Fibroblast of skin of right biceps (primary cell): ENCODE measurements around the gene SIX2.

ENCODE experiments used
- DNase-seq: peaks from one replicate; pipeline ENCODE4 v3.0.0-alpha.2; 2013

SIX2 gene

GRCh38 chr2:45000921-45001868 lies 8.1 kb downstream of the SIX2 start:
- DNase-seq, result no peak

DNA sequence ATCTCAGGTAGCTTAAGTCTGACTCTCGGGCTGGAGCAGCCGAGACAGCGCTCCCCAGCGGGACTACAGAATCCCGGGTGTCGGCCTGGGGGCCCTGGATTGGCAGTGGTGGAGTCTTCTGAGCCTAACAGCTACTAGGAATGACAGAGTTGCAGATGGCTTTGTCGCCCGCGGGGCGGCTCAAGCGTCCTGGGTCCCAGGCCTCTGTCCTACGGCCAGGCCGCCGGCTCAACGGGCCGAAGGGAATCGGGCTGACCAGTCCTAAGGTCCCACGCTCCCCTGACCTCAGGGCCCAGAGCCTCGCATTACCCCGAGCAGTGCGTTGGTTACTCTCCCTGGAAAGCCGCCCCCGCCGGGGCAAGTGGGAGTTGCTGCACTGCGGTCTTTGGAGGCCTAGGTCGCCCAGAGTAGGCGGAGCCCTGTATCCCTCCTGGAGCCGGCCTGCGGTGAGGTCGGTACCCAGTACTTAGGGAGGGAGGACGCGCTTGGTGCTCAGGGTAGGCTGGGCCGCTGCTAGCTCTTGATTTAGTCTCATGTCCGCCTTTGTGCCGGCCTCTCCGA lies 8.8 kb downstream of the SIX2 start:
- DNase-seq, result no peak

- no peak for DNase-seq
Observed at GRCh38 chr2:44999540-44999939, 9.7 kb downstream of the SIX2 start.

DNA sequence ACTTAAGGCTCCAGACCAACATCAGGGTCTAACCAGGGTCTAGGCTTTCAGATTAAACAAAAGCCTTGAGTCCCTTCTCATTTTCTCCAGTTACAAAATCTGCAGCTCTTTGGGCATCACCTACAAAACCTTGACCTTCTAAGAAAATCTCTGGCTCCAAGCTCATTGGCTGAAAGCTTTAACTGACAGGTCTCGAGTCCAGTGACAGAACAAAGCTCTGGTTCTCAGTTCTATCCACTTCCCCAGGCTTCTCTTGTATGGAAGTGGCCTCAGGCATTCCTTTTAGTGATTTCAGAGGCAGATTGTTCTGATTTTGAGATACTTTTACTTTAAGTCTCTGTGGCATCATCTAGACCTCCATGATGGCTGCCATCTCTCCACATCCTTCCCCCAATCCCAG lies 11.3 kb downstream of the SIX2 start:
- no peak for DNase-seq

- DNase-seq, result no peak
Observed at GRCh38 chr2:44996356-44996755, 12.9 kb downstream of the SIX2 start.

DNA sequence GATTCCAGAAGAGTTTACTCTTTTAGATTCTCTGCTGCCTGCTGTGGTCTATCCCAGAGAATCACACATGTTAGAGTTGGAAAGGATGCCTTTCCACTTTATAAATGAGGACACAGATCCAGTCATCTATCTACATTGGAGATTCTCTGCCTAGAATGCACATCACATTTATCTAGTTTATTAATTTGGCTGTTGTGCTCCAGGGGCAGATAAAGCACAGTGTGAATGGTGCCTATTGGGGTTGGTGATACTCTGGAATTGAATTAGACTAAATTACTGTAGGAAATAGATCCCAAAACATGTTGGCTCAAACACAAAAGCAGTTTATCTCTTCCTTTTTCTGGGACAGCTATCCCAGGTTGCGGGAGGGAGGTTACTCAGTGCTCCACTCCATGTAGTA lies 14.9 kb downstream of the SIX2 start:
- no peak for DNase-seq

- no peak for DNase-seq
Observed at GRCh38 chr2:44989176-44989575, 20.1 kb downstream of the SIX2 start.

GRCh38 chr2:44983836-44984604 lies 25.2 kb downstream of the SIX2 start:
- no peak for DNase-seq

GRCh38 chr2:44981714-44982108 lies 27.5 kb downstream of the SIX2 start:
- peak; percentile 57 for DNase-seq

DNA sequence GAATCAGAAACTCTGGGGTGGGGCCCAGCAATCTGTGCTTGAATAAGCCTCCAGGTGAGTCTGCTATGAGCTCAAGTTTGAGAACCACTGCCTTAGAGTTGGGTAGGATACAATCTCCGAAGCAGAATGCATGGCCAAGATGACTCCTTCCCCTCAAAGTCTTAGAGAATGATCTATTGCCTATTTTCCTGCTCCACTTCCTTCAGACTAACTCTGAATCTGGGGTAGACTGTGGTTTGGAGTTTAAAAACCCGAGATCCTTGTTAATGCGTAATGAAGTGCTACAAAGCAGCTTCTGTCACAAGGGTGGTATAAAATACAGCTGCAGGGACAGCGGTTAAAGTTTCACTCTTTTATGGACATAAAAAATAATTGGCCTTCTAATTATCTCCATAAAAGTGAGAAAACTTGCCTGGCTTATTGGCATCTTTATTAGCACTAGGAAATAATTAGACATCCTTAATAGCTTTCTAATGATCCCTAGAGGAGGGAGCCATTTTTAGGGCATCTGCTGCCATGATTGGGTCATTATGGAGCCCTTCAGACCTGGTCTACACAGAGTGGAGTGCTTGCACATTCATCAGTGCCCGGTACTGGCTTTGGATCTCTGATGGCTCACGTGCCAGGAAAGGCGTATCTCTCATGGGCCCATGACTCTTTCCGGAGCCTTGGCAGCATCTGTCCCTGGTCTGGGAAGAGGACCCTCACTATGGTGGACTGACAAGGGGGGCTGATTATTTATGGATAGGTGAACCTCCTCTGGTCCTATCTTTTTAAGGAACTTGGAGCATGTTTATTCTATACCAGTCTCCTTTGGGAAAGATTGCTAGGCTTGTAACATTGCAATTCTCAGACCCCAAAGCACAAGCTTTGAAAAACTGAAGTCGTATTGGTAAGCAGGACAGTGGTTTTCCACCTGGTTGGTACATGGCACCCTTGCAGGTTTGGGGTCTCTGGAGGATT lies 28.2 kb downstream of the SIX2 start:
- DNase-seq, result no peak

DNA sequence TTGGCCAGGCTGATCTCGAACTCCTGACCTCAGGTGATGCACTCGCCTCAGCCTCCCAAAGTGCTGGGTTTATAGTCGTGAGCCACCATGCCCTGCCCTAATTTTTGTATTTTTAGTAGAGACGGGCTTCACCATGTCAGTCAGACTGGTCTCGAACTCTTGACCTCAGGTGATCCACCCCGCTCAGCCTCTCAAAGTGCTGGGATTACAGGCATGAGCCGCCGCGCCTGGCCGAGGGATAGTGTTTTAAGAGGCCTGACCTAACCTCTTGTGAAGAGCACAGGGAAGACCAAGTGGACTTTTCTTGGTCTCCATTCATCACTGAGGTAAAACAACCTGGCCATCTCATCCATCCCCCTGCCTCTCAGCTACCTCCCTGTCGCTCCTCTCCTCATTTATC lies 29.7 kb downstream of the SIX2 start:
- no peak for DNase-seq

GRCh38 chr2:44975571-44976450 lies 33.4 kb downstream of the SIX2 start:
- peak; percentile 16 for DNase-seq

DNA sequence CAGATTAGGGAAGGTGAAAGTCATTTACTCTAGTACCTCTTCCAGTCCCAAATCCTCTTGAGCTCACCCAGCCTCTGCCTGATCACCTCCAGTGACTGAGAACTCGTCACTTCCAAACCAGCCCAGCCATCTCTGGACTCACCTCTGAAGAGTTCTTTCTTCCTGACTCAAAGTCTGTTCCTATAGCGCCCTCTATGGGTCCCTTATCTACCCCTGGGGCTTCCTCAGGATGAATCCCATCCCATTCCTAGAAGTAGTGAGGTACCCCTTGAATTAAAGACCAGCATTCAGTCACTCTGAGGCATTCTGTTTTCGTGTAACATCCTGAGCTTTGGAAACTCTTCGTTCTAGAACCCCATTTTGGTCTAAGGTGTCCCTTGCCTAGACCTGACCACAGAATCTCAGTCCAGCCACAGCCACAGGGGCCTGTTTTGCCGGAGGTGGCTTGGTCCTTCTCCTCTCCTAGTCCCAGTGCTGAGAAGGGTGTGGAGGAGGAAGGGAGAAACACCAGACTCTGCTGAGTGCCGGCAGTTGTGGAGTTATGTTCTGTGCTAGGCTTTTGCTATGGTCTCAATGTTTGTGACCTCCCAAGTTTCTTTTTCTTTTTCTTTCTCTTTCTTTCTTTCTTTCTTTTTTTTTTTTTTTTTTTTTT lies 35.1 kb downstream of the SIX2 start:
- DNase-seq, result peak; percentile 31

GRCh38 chr2:44972771-44973535 lies 36.3 kb downstream of the SIX2 start:
- DNase-seq, result no peak

DNA sequence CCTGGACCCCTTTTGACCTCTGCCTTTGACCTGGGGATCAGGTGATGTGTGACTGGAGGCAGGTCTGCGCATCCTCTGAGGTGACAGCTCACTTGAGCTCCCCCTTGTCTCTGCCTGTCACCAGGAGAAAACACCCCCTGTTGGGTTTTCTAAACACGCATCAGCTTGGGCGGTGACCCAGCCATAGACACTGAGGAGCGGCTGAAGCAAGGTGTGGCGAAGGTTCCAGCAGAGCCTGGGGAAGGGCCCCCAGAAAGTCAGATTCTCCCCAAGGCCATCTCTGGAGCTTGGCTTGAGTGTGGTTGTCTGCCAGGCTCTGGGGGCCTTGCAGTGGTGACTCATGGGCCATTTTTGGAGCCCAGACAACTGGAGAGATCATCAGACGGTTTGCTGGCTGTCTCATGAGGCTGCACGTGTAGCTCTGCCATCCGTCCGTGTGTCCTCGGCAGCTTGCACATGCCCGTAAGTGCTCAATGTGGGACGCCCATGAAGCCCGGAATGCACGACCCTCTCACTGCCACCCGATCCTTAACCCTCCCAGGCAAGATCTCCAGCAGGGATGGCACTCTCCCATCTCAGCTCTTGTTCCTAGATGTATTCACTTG lies 38.3 kb downstream of the SIX2 start:
- DNase-seq, result peak; percentile 37

GRCh38 chr2:44969936-44970335 lies 39.3 kb downstream of the SIX2 start:
- no peak for DNase-seq

DNA sequence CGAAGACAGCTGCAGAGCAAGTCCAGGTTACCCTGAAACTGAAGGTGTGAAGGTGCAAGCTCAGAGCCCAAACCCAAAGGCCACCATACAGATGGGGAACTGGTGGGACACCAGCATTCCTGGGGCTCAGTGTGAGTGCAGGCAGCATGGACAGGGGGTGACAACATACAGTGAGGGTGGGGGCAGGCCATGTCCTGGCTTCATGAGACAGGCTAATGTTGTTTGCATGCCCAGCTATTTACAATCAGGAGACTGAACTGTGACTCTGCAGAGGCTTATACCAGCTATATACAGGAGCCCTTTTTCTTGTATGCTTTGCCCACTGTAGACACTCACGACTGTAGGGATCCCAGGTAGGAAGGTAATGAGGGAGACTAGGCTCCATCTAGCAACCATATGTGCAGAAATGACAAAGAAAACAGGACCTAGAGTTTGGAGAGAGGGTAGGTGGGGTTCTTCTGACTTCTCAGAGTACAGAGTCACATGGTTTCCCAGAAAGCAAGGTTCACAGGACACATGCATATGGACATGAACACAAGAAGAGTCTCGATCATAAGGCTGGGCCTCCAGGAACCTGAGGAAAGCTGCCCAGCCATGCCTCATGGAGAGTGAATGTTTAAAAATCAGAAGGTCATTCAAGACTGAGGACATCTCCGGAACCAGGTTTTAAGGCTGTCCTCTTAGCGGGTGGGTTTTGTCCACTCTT lies 41.4 kb downstream of the SIX2 start:
- no peak for DNase-seq

DNA sequence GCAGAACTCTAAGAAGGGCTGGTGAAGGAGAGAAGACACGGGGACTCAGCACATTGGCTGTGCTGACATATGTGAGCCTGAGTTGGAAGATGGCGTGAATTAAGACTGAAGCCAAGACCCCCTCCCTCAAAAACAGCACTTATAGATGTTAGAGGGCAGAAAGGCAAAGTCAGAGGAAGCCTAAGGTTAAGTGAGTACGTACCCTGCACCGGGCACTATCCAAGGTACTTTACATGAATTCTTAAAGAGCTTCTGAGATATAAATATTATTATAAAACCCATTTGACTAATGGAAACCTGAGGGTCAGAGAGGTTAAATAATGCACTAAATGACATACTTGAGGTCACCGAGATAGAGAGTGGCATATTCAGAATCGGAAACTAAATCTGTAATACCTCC lies 42.2 kb downstream of the SIX2 start:
- no peak for DNase-seq

DNA sequence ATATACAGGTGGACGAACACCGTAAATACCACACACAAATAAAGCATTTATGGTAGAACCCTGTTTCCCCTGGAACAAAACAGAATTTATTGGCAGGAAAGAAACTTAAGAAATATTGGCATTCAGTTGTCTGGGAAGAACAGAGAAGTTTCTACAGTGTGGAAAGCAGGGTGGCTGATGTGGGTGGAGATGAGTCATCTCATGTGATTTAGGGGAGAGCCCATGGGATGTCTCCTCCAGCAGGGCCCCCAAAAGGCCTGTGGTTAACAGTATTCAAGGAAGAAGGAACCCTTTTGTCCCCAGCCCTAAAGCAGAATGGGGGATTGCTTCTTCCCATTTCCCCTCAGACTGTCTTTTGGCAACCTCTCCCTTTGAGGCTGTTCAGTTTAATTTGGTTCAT lies 43.6 kb downstream of the SIX2 start:
- no peak for DNase-seq
